K562 (cell line): ENCODE data around the gene PNPLA1. TPM values are rescaled to one million over a fixed set of nuclear protein-coding genes. Genes with fewer than 3 reads are reported as not detected.
A peak's percentile ranks its signal among the peaks of the same experiment; 100 is the strongest.

ENCODE experiments used
- ATAC-seq: fragments of 200-7000 bp; cut with Tn5 transposase; 3 replicates; pipeline ENCODE4 v1.9.1; 2020; ENCODE audit warnings: moderate library complexity
- BruUV-seq: library from RNA; stranded (reverse); fragments of 400-500 nt; replicated peaks from 2 replicates; lab custom pipeline; 2021; lab: Mats Ljungman, UMichigan
- CTCF ChIA-PET: fragments of 300-600 bp; formaldehyde crosslinking; extraction: SDS; loops from one replicate; lab custom pipeline; 2021; ENCODE audit warnings: low intra/inter-chr PET ratio; lab: Yijun Ruan, JAX
- POLR2A ChIA-PET: fragments of 300-600, 350-650 bp; sonication (Branson Sonifier 250); formaldehyde crosslinking; extraction: SDS; loops from one replicate; lab custom pipeline; 2021; ENCODE audit warnings: antibody characterized with exemption, inconsistent platforms; lab: Yijun Ruan, JAX
- DNase-seq, 4 experiments: peaks; one replicate each; pipeline versions ENCODE4 v3.0.0 to v3.0.0-alpha.2; 2011 to 2018; ENCODE audit warnings: low spot score in 3 of 4, mixed read lengths in 3 of 4; ENCODE audit errors: extremely low read depth in 1 of 4
- FAIRE-seq: peaks from 2 replicates; lab custom pipeline; 2011; peaks lifted over from hg19 to GRCh38; lab: Jason Lieb, UNC
- H2AFZ ChIP-seq: 2 replicates; pipeline ENCODE4 v1.6.0; 2011; ENCODE audit warnings: low read depth, low read length, control low read depth, inconsistent platforms
- H3K27ac ChIP-seq: fragments of 200-600 bp; 3 replicates; pipeline ENCODE4 v1.8.0; 2011; ENCODE audit warnings: low read depth, mild to moderate bottlenecking, control low read depth, inconsistent platforms, low read length, moderate library complexity, mixed read lengths; ENCODE audit errors: extremely low read depth
- H3K27me3 ChIP-seq, 2 experiments: fragments of 300-600 bp in 1 of 2; 2 replicates in 1 of 2; 3 replicates in 1 of 2; pipeline versions ENCODE4 v1.6.0 to v1.8.0; 2011; ENCODE audit warnings: inconsistent platforms in 2 of 2, low read length in 2 of 2, mild to moderate bottlenecking in 1 of 2, mixed read lengths in 1 of 2, moderate library complexity in 1 of 2; ENCODE audit not compliant: control insufficient read depth in 2 of 2, insufficient read depth in 2 of 2
- H3K36me3 ChIP-seq: fragments of 300-600 bp; 3 replicates; pipeline ENCODE4 v1.8.0; 2011; ENCODE audit warnings: mild to moderate bottlenecking, low read length, inconsistent platforms; ENCODE audit not compliant: control insufficient read depth, insufficient read depth
- H3K4me1 ChIP-seq, 2 experiments: fragments of 200-600 bp in 1 of 2; replicated peaks in 1 of 2; 2 replicates in 1 of 2; 3 replicates in 1 of 2; pipeline versions ENCODE4 v1.5.1 to v1.8.0; 2011; ENCODE audit warnings: inconsistent platforms in 2 of 2, low read length in 2 of 2, mild to moderate bottlenecking in 1 of 2, mixed read lengths in 1 of 2, moderate library complexity in 1 of 2; ENCODE audit not compliant: control insufficient read depth in 2 of 2, insufficient read depth in 2 of 2
- H3K4me2 ChIP-seq: 2 replicates; pipeline ENCODE4 v1.6.1; 2011; ENCODE audit warnings: low read length, control low read depth, inconsistent platforms, mixed read lengths; ENCODE audit not compliant: insufficient read depth
- H3K4me3 ChIP-seq: fragments of 200-600 bp; sonication (generic), shearing (Covaris generic); 2 replicates; pipeline ENCODE4 v1.5.1; 2016; ENCODE audit warnings: control low read depth, inconsistent platforms
- H3K79me2 ChIP-seq: fragments of 200-600 bp; 3 replicates; pipeline ENCODE4 v1.8.0; 2011; ENCODE audit warnings: low read length, inconsistent platforms; ENCODE audit not compliant: control insufficient read depth, insufficient read depth
- H3K9ac ChIP-seq, 2 experiments: 2 replicates each; pipeline versions ENCODE4 v1.6.0 to v1.6.1; 2011; ENCODE audit warnings: low read depth in 2 of 2, low read length in 2 of 2, control low read depth in 1 of 2, inconsistent platforms in 1 of 2, mild to moderate bottlenecking in 1 of 2, mixed read lengths in 1 of 2; ENCODE audit not compliant: insufficient read depth in 1 of 2
- H3K9me1 ChIP-seq: one replicate; pipeline ENCODE4 v1.6.0; 2011; ENCODE audit warnings: inconsistent platforms, mild to moderate bottlenecking, low read length, moderate library complexity; ENCODE audit not compliant: control insufficient read depth, insufficient read depth
- H3K9me3 ChIP-seq: replicated peaks from 2 replicates; pipeline ENCODE4 v1.5.1; 2011; ENCODE audit warnings: low read depth, low read length, inconsistent platforms; ENCODE audit not compliant: control insufficient read depth, insufficient read depth
- H4K20me1 ChIP-seq: replicated peaks from 2 replicates; pipeline ENCODE4 v1.6.1; 2011; ENCODE audit warnings: low read length, inconsistent platforms, mixed read lengths; ENCODE audit not compliant: control insufficient read depth, insufficient read depth
- BMI1 ChIP-seq: fragments of 150-350 bp; IDR thresholded peaks from 2 replicates; pipeline ENCODE4 v1.6.1; 2014; ENCODE audit warnings: low read length
- CBX8 ChIP-seq: fragments of 200-600 bp; sonication (generic); IDR thresholded peaks from 2 replicates; pipeline ENCODE4 v1.6.1; 2012; ENCODE audit warnings: borderline replicate concordance, mixed run types, low read depth, mild to moderate bottlenecking, moderate library complexity, mixed read lengths, low read length, control low read depth, inconsistent platforms; ENCODE audit not compliant: poor library complexity, severe bottlenecking; ENCODE audit errors: extremely low read depth
- CTBP1 ChIP-seq: fragments of 450-650 bp; IDR thresholded peaks from 2 replicates; pipeline ENCODE4 v1.6.1; 2016; ENCODE audit warnings: borderline replicate concordance
- PHF8 ChIP-seq: fragments of 200-600 bp; sonication (generic); IDR thresholded peaks from 2 replicates; pipeline ENCODE4 v1.6.1; 2012; ENCODE audit warnings: mixed run types, mild to moderate bottlenecking, inconsistent platforms, low read length, moderate library complexity, borderline replicate concordance
- PPARD ChIP-seq: fragments of 250-450 bp; sonication (Bioruptor Pico); IDR thresholded peaks from 2 replicates; pipeline ENCODE4 v1.8.0; 2022; ENCODE audit warnings: inconsistent platforms, mild to moderate bottlenecking, moderate library complexity
- SMAD3 ChIP-seq: fragments of 450-650 bp; formaldehyde crosslinking; conservative IDR thresholded peaks from 2 replicates; pipeline ENCODE4 v1.4.0; 2020; ENCODE audit warnings: mild to moderate bottlenecking
- SRSF3 ChIP-seq: fragments of 200-400 bp; formaldehyde crosslinking; IDR thresholded peaks from 2 replicates; pipeline ENCODE4 v1.6.1; 2016; ENCODE audit warnings: mild to moderate bottlenecking, low read length, moderate library complexity; ENCODE audit not compliant: insufficient read depth
- ZNF551 ChIP-seq: fragments of 250-450 bp; sonication (Bioruptor Pico); IDR thresholded peaks from 2 replicates; pipeline ENCODE4 v1.5.0; 2021; ENCODE audit warnings: mild to moderate bottlenecking, moderate library complexity
- WGBS: fragments of 100-300 bp; shearing (Covaris generic); methylation state at CpG from one replicate; pipeline ENCODE4 v1.1.6; 2016; ENCODE audit warnings: low coverage, mixed read lengths; ENCODE audit not compliant: insufficient coverage; ENCODE audit errors: missing lambda C conversion rate; 5-methylcytosine and 5-hydroxymethylcytosine counted together
- in situ Hi-C: fragments of 300-500 bp; cut with MboI; formaldehyde crosslinking; loops from 4 replicates; pipeline ENCODE4 v1.15.0; 2018; ENCODE audit warnings: inconsistent platforms, mixed read lengths
- intact Hi-C: fragments of 100-400 bp; cut with micrococcal nuclease; formaldehyde crosslinking; loops from 2 replicates; pipeline ENCODE4 v1.14.2; 2022
- polyA plus RNA-seq, 8 experiments: library from polyadenylated mRNA; depleted of rRNA in 4 of 8; stranded (reverse) in 5 of 8; unstranded in 3 of 8; fragments of >200 nt; fragmentation: Nextera tagmentation in 2 of 8; fragmentation: Illumina TruSeq in 1 of 8; extraction: Ambion mirVana in 2 of 8; extraction: Trizol in 1 of 8; gene quantifications; 2 replicates each; pipeline versions ENCODE4 v1.2.1 to v1.2.3, GENCODE V29; 2011 to 2014; ENCODE audit warnings: inconsistent platforms in 1 of 8, missing spikeins in 1 of 8
- total RNA-seq, 7 experiments: library from RNA; depleted of rRNA in 6 of 7; stranded (reverse); fragments of >200 nt in 6 of 7; fragmentation: Illumina TruSeq in 2 of 7; extraction: Trizol in 2 of 7; gene quantifications; 2 replicates each; pipeline versions ENCODE4 v1.2.1 to v1.2.3, GENCODE V29; 2011 to 2021; ENCODE audit warnings: low replicate concordance in 1 of 7
- TF ChIP-seq, protein P1 (sequence below): sonication (generic); formaldehyde crosslinking; IDR thresholded peaks from 2 replicates; pipeline ENCODE4 v1.8.0; 2022; ENCODE audit warnings: mild to moderate bottlenecking, missing genetic modification reagents

The PNPLA1 gene
- total and polyA plus RNA-seq, 9 of the 15 experiments (the other 6 are each of a cell fraction or from before 2014, with no cell fraction given), result 0.04 to 0.27 (median 0.13) TPM; not detected in 2

DNA sequence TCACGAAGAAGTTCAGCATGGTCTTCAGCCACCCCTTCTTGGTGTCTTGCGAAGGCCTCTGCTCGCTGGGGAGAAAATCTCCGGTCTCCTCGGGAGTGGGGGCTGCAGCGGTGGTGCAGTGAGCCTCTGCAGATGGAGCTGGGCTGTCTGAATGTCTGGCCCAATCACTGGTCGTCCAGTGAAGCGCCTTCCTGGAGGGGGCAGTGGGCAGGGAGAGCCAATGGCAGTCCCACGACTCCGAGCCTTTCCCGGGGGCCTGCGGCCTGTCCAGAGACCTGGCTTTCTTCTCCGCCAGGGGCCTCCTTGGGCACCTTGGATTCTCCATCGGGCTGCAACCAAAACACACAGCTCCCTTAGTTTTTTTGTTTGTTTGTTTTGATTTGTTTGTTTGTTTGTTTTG is 60.5 kb downstream of the PNPLA1 start (continued):
- TF ChIP-seq, protein P1, sequence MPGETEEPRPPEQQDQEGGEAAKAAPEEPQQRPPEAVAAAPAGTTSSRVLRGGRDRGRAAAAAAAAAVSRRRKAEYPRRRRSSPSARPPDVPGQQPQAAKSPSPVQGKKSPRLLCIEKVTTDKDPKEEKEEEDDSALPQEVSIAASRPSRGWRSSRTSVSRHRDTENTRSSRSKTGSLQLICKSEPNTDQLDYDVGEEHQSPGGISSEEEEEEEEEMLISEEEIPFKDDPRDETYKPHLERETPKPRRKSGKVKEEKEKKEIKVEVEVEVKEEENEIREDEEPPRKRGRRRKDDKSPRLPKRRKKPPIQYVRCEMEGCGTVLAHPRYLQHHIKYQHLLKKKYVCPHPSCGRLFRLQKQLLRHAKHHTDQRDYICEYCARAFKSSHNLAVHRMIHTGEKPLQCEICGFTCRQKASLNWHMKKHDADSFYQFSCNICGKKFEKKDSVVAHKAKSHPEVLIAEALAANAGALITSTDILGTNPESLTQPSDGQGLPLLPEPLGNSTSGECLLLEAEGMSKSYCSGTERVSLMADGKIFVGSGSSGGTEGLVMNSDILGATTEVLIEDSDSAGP (CRISPR knock-in tag), result no peak
- TF ChIP-seq CTBP1 (no peak), ZNF551 (CRISPR knock-in tag) (no peak), SMAD3 (CRISPR knock-in tag) (no peak), PPARD (CRISPR knock-in tag) (no peak), PHF8 (no peak)

DNA sequence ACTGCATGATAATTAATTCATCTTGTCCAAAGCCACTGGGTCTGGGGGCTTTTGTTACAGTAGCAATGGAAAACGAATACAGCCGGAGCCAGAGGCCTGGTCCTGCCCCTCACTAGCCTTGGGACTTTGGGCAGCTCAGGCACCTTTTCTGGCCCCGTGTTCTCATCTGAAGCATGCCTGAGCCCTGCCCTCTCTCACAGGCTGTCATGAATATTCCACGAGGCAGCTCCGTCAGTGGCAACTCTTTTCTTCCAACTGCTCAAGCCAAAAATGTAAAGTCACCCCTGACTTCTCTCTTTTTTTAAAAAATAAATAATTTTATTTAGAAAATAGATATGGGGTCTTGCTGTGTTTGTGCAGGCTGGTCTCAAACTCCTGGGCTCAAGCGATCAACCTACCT is 61.5 kb downstream of the PNPLA1 start:
- Histone ChIP-seq H4K20me1 (peaks cover 13% of the 10 kb centered on the region; the same call in 1 of the 2 replicates), H3K36me3 (no peaks in the 10 kb centered on the region), H3K9ac (no peak overlapping the region), H3K27ac (no peak overlapping the region), H3K9me3 (no peaks in the 10 kb centered on the region), H3K4me3 (no peak overlapping the region), H3K4me2 (no peak overlapping the region), H3K4me1 (peaks cover 0 to 8% of the 10 kb centered on the region in 2 experiments; a peak in 4 of 5 replicates), H3K79me2 (no peaks in the 10 kb centered on the region), H3K27me3 (peaks cover 68 to 92% of the 10 kb centered on the region in 2 experiments), H2AFZ (no peak overlapping the region), H3K9me1 (no peaks in the 10 kb centered on the region)
- POLR2A ChIA-PET, result interaction anchor here (0.6 to 1.4 kb wide), 4 partner anchors 9 to 406 kb away, joined by 3 to 5 read pairs (median 4); no protein-coding TSS in a partner anchor
- in situ Hi-C loops (no loop called here), intact Hi-C loops (no loop called here)
- TF ChIP-seq CBX8 (peak; percentile 88), SRSF3 (no peak), BMI1 (peak; percentile 48; the same call in 1 of the 2 replicates)
- CTCF ChIA-PET, result no interaction called here
- 19% methylated on average over 6 of the region's 6 CpGs for WGBS
- FAIRE-seq, result no peak
- no TSS peak for BruUV-seq
- no peak for ATAC-seq
- DNase-seq, result no peak
